Transverse colon (tissue), 4 donors: ENCODE results near the gene GNB1L. TPM values are rescaled to one million over a fixed set of nuclear protein-coding genes. Genes with fewer than 3 reads are reported as not detected.

ENCODE experiments used
- DNase-seq: peaks from one replicate; pipeline ENCODE4 v3.0.0-alpha.2; 2019
- H3K27ac ChIP-seq, 4 donors: fragments of 200-600 bp; sonication (generic); 2 replicates each; pipeline ENCODE4 v1.5.1; 2016 to 2018; ENCODE audit warnings: inconsistent platforms in 4 of 4
- H3K27me3 ChIP-seq: fragments of 200-600 bp; sonication (generic); 2 replicates; pipeline ENCODE4 v1.5.1; 2017; ENCODE audit warnings: inconsistent platforms
- H3K36me3 ChIP-seq, 4 donors: fragments of 200-600 bp; sonication (generic); 2 replicates each; pipeline ENCODE4 v1.5.1; 2017 to 2019; ENCODE audit warnings: inconsistent platforms in 4 of 4
- H3K4me1 ChIP-seq, 4 donors: fragments of 200-600 bp; sonication (generic); 2 replicates each; pipeline ENCODE4 v1.5.1; 2017 to 2020; ENCODE audit warnings: inconsistent platforms in 4 of 4
- H3K4me3 ChIP-seq, 4 donors: fragments of 200-600 bp; sonication (generic); 1 replicate in 1 of 4; 2 replicates in 3 of 4; pipeline versions ENCODE4 v1.5.1 to v1.6.1; 2017 to 2019; ENCODE audit warnings: inconsistent platforms in 4 of 4
- H3K9me3 ChIP-seq, 2 donors: fragments of 200-600 bp; sonication (generic); 2 replicates each; pipeline ENCODE4 v1.5.1; 2017 to 2019; ENCODE audit warnings: inconsistent platforms in 2 of 2
- EP300 ChIP-seq: sonication (generic); formaldehyde crosslinking; IDR thresholded peaks from one replicate; pipeline ENCODE4 v1.6.1; 2017; ENCODE audit warnings: antibody characterized with exemption, low read depth
- POLR2A ChIP-seq: fragments of 450-650 bp; IDR thresholded peaks from one replicate; pipeline ENCODE4 v1.6.1; 2016; ENCODE audit warnings: antibody characterized with exemption, mild to moderate bottlenecking, moderate library complexity
- POLR2AphosphoS5 ChIP-seq, 3 donors: sonication (generic); formaldehyde crosslinking; IDR thresholded peaks; one replicate each; pipeline ENCODE4 v1.6.1; 2016; ENCODE audit warnings: antibody characterized with exemption in 3 of 3
- WGBS, 2 donors: methylation state at CpG; one replicate each; pipeline ENCODE4 v1.1.5; 2018; ENCODE audit warnings: low coverage in 1 of 2; 5-methylcytosine and 5-hydroxymethylcytosine counted together
- in situ Hi-C, 4 donors: fragments of 200-750 bp; cut with MboI; loops; one replicate each; pipeline versions ENCODE4 v1.15.0 to v1.15.1; 2017; ENCODE audit warnings: low sequenced_read_pairs in 3 of 4, low pct_ligation_motif_present in 1 of 4, low pct_unique_long_range_greater_than_20kb in 1 of 4
- intact Hi-C: fragments of 100-400 bp; cut with DNase I; formaldehyde crosslinking; loops from one replicate; pipeline ENCODE4 v1.15.1; 2023; ENCODE audit warnings: low total_unique reads
- total RNA-seq, 4 donors: library from RNA; depleted of rRNA; stranded (reverse); fragments of >200 nt; gene quantifications; one replicate each; pipeline ENCODE4 v1.1.0, GENCODE V29; 2016
- TF ChIP-seq, protein P1 (sequence below), 5 experiments: fragments of 200-600 bp in 3 of 5; fragments of 450-650 bp in 2 of 5; sonication (generic) in 3 of 5; IDR thresholded peaks; 1 replicate in 2 of 5; 2 replicates in 3 of 5; pipeline ENCODE4 v1.5.1; 2016 to 2017; ENCODE audit warnings: antibody characterized with exemption in 5 of 5, inconsistent platforms in 3 of 5, mild to moderate bottlenecking in 2 of 5, moderate library complexity in 1 of 5

Gene GNB1L
- total RNA-seq, 4 donors from 2014 or later, result 0.80 to 4.8 (median 2.8) TPM

DNA sequence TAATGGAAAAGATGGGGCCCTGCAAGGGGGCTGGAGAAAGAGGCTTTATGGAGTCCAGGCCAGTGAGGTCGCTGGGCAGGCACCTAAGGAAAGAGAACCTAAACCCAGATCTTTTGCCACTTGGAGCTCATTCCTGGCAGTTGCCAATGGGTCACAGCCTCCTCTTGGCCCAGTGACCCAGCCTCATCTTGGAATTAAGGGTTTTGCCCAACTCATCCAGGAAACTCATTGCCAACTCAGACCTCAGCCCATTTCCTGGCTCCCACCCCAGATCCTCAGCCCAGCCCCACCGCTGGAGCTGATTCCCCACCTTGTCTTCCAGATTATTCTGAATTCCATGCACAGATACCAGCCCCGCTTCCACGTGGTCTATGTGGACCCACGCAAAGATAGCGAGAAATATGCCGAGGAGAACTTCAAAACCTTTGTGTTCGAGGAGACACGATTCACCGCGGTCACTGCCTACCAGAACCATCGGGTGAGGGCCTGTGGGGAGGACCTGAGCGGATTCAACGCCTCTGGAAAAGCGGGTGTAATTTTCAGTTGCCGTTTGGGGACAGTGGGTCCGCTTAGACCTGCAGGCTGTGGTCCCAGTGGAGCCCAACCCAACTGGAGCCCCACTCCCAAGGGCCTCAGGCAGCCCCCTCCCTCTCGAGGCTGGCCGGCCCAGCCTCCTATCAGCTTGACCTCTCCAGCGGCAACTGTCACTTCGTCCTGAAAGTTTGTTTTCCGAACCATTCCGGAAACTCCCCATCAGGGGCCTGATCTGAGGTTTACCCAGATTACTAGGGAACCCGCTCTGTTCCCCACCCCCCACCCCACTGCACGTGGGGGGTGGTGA is 89.8 kb downstream of the GNB1L start:
- Histone ChIP-seq H3K27me3 (peaks cover 93% of the 10 kb centered on the region), H3K4me1 (peaks cover 0 to 29% (median 19%) of the 10 kb centered on the region in 4 donors), H3K27ac (no peak overlapping the region), H3K36me3 (no peaks in the 10 kb centered on the region), H3K9me3 (no peaks in the 10 kb centered on the region), H3K4me3 (no peak overlapping the region)
- in situ Hi-C loops (no loop called here), intact Hi-C loops (no loop called here)
- TF ChIP-seq POLR2AphosphoS5 (IDR thresholded peaks at IDR 0.05) (no peak), EP300 (no peak), POLR2A (no peak)
- TF ChIP-seq, protein P1, sequence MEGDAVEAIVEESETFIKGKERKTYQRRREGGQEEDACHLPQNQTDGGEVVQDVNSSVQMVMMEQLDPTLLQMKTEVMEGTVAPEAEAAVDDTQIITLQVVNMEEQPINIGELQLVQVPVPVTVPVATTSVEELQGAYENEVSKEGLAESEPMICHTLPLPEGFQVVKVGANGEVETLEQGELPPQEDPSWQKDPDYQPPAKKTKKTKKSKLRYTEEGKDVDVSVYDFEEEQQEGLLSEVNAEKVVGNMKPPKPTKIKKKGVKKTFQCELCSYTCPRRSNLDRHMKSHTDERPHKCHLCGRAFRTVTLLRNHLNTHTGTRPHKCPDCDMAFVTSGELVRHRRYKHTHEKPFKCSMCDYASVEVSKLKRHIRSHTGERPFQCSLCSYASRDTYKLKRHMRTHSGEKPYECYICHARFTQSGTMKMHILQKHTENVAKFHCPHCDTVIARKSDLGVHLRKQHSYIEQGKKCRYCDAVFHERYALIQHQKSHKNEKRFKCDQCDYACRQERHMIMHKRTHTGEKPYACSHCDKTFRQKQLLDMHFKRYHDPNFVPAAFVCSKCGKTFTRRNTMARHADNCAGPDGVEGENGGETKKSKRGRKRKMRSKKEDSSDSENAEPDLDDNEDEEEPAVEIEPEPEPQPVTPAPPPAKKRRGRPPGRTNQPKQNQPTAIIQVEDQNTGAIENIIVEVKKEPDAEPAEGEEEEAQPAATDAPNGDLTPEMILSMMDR (IDR thresholded peaks at IDR 0.05), result no peak
- no peak for DNase-seq
- 64% methylated on average over 23 of the region's 25 CpGs; no CpG with 5 or more reads in 1 of the 2 donors for WGBS, 2 donors

DNA sequence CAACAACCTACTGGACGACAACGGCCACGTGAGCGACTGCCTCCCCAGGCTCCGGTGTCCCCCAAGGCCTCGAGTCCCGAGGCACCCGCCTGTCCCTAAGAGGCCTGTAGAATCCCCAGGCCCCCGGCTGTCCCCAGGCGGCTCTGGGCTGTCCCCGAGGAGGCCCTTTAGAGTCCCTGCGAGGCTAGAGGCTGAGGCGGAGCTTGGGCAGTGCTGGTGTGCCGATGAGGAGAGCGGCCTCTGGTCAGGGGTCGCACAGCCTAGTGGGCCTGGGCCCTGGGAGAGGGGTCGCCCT is 90.4 kb downstream of the GNB1L start:
- DNase-seq, result no peak
- Histone ChIP-seq H3K4me3 (no peak overlapping the region), H3K9me3 (no peaks in the 10 kb centered on the region), H3K27ac (no peak overlapping the region), H3K36me3 (no peaks in the 10 kb centered on the region), H3K27me3 (peaks cover 93% of the 10 kb centered on the region), H3K4me1 (peaks cover 0 to 35% (median 21%) of the 10 kb centered on the region in 4 donors)
- in situ Hi-C loops, result no loop called here
- TF ChIP-seq POLR2A (no peak), POLR2AphosphoS5 (IDR thresholded peaks at IDR 0.05) (no peak), EP300 (no peak)
- TF ChIP-seq, protein P1 (IDR thresholded peaks at IDR 0.05), result no peak
- WGBS, 2 donors, result 87% methylated on average over 17 of the region's 17 CpGs; no CpG with 5 or more reads in 1 of the 2 donors
- intact Hi-C loops, result no loop called here

DNA sequence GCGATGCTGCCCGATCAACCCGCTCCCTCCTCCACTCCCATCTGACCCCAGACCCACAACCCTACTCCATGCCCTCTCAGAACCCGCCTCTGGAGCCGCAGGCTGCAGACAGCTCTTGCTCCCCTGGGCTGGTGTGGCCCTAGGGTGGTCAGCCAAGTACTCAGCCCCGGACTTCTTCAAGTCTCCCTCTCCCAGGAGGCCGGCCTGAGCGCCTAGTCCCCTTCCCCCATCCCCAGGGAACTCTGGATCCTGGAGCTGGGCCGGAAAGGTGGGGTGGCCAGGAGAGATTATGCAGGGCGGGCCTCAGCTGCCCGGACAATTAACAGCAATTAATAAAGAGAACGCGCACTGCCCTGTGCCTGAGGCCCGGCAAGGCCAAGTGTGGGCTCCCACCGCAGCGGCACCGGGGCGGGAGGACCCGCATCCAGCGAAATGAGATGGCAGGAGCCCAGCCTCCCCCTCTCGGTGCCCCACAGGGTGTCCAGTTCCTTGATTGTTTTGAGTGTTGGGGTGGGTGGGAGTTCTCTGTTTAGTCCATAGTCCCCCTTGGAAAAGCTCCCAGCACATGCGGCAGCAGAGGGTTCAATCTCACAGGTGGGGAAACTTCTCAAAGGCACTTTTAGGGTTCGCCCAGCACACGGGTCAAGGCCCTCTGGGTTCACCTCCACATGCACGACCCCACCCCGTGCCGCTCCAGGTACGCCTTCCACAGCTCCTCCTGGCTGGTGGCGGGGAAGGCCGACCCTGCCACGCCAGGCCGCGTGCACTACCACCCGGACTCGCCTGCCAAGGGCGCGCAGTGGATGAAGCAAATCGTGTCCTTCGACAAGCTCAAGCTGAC is 91.0 kb downstream of the GNB1L start:
- TF ChIP-seq POLR2A (no peak), POLR2AphosphoS5 (IDR thresholded peaks at IDR 0.05) (no peak), EP300 (no peak)
- TF ChIP-seq, protein P1 (IDR thresholded peaks at IDR 0.05), result no peak
- peaks cover 0 to 38% (median 21%) of the 10 kb centered on the region in 4 donors for H3K4me1 ChIP-seq
- H3K27me3 ChIP-seq, result peaks cover 93% of the 10 kb centered on the region
- in situ Hi-C loops, result no loop called here
- H3K27ac ChIP-seq, result no peak overlapping the region
- 82% methylated on average over 38 of the region's 39 CpGs; no CpG with 5 or more reads in 1 of the 2 donors for WGBS, 2 donors
- no peaks in the 10 kb centered on the region for H3K36me3 ChIP-seq
- no peaks in the 10 kb centered on the region for H3K9me3 ChIP-seq
- H3K4me3 ChIP-seq, result no peak overlapping the region
- intact Hi-C loops, result no loop called here
- no peak for DNase-seq
